H1 (cell line): Measurements from ENCODE around the gene WAC. TPM values are rescaled to one million over a fixed set of nuclear protein-coding genes. Genes with fewer than 3 reads are reported as not detected.

Experiments used
- CHD1 ChIP-seq: IDR thresholded peaks from 2 replicates; pipeline ENCODE4 v1.6.1; 2012; ENCODE audit warnings: low read depth, low read length, improper control_type of control experiment
- GABPA ChIP-seq: IDR thresholded peaks from 2 replicates; pipeline ENCODE4 v1.6.1; 2011; ENCODE audit warnings: mild to moderate bottlenecking, low read length, moderate library complexity, borderline replicate concordance; ENCODE audit not compliant: insufficient read depth
- SRF ChIP-seq: IDR thresholded peaks from 2 replicates; pipeline ENCODE4 v1.6.1; 2011; ENCODE audit warnings: mild to moderate bottlenecking, low read depth, low read length, moderate library complexity
- polyA plus RNA-seq, 7 experiments: library from polyadenylated mRNA; depleted of rRNA in 3 of 7; stranded (reverse) in 5 of 7; unstranded in 2 of 7; fragments of >200 nt in 5 of 7; fragments of 200-250 nt in 2 of 7; gene quantifications; 1 replicate in 5 of 7; 2 replicates in 1 of 7; 4 replicates in 1 of 7; pipeline versions ENCODE4 v1.2.1 to v1.2.3, GENCODE V29; 2011 to 2013; ENCODE audit warnings: missing spikeins in 2 of 7, mixed read lengths in 2 of 7
- total RNA-seq: library from RNA; stranded (reverse); fragmentation: NEBNext Ultra II Directional; extraction: Animal tissue kit (Norgen Biotek cat#: 25700); gene quantifications from 2 replicates; pipeline ENCODE4 v1.2.1, GENCODE V29; 2021

The WAC gene
- total and polyA plus RNA-seq, 2 of the 8 experiments (the other 6 are each of a cell fraction or from before 2014, with no cell fraction given), result 72.9 to 128 TPM

GRCh38 chr10:28632584-28632945, 99.6 kb downstream of the WAC start (continued):
- TF ChIP-seq SRF, result no peak
- no peak for TF ChIP-seq CHD1
- no peak for TF ChIP-seq GABPA
